GM12875 (cell line): Measurements from ENCODE around the gene GAB2.

Experiments
- H3K4me3 ChIP-seq: one replicate; pipeline ENCODE4 v1.5.1; 2011; ENCODE audit warnings: low read depth, low read length, control low read depth
- TF ChIP-seq, protein P1 (sequence below): IDR thresholded peaks from 2 replicates; pipeline ENCODE4 v1.5.1; 2011; ENCODE audit warnings: low read depth, mild to moderate bottlenecking, control low read depth, inconsistent platforms, low read length, moderate library complexity, borderline replicate concordance; ENCODE audit not compliant: insufficient read depth

GAB2 gene

DNA sequence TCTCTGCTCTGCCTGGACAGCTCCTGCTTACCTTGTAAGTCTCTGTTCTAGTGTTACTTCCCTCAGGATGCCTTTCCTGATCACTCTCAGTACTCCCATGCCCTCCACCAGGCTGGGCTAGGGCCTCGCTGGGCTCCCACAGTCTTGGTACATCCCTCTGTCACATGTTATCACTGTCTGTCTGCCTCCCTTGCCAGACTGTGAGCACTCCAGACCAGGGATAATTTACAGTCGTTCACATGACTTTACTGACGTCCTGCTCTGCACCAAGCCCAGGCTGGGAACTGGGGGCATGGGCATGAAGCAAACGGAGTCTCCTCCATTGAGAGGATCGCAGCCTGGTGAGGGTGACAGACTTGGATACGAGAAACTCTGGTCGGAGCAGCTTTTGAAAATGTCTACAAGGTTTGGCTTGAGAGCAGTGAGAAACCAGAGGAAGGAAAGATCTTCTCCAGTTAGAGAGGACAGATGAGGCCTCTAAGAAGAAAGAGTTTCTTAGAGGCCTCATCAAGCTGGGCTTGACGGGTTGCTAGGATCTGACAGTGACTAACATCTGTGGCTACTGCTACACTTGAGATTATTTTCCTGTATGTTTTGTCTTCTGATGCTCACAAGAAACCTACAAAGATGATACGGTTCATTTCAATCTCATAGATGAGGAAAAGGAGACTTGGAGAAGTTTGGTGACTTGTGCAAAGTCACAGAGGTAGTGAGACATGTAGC, 216.4 kb downstream of the GAB2 start:
- no peak overlapping the region for H3K4me3 ChIP-seq
- TF ChIP-seq, protein P1, sequence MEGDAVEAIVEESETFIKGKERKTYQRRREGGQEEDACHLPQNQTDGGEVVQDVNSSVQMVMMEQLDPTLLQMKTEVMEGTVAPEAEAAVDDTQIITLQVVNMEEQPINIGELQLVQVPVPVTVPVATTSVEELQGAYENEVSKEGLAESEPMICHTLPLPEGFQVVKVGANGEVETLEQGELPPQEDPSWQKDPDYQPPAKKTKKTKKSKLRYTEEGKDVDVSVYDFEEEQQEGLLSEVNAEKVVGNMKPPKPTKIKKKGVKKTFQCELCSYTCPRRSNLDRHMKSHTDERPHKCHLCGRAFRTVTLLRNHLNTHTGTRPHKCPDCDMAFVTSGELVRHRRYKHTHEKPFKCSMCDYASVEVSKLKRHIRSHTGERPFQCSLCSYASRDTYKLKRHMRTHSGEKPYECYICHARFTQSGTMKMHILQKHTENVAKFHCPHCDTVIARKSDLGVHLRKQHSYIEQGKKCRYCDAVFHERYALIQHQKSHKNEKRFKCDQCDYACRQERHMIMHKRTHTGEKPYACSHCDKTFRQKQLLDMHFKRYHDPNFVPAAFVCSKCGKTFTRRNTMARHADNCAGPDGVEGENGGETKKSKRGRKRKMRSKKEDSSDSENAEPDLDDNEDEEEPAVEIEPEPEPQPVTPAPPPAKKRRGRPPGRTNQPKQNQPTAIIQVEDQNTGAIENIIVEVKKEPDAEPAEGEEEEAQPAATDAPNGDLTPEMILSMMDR = no peak

DNA sequence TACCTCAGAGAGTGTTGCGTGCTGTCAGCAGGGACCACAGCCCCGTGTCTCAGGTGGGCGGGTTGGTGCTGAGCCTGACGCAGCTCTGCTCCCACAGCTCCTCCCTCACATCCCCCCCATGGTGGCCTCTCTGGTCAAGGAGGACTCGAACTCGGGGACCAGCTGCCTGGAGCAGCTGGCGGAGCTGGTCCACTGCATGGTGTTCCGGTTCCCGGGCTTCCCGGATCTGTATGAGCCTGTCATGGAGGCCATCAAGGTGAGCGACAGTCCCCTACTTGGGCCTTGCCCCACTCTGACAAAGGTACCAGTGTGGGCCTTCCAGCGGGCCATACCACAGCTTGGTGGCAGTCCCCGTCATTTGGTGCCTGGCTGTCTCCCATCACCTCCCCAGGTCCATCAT, 217.1 kb downstream of the GAB2 start:
- no peak overlapping the region for H3K4me3 ChIP-seq
- TF ChIP-seq, protein P1 = no peak

DNA sequence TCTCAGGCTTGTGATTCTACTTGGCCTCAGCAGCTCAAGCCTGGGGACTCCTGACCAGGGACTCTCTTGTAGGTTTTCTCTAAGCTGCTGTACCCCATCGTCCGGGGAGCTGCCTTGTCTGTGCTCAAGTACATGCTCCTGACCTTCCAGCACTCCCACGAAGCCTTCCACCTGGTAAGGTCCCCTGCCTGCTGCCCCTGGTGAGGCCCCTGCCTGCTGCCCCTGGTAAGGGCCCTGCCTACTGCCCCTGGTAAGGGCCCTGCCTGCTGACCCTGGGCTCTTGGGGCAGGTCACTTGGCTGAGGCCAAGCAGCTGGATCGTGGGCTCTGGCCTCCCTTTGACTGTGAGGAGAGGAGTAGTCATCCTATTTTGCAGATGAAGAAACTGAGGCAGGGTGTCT, 217.6 kb downstream of the GAB2 start:
- TF ChIP-seq, protein P1 = no peak
- no peak overlapping the region for H3K4me3 ChIP-seq

DNA sequence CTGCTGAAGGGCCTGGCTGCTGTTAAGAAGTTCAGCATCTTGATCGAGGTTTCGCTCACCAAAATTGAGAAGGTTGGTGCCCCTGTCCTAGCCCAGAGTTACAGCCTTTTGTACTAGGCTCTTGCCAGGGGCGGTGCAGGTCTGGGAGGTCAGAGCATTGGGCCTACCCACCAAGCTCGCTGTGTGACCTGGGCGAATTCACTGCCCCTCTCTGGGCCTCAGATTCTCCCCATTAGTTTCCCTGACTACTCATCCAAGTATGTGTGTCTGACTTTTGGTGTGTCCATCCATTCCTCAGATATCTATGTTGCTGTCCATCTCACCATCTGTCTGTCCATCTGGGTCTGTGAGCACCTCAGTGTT, 218.0 kb downstream of the GAB2 start:
- H3K4me3 ChIP-seq = no peak overlapping the region
- TF ChIP-seq, protein P1 = no peak

DNA sequence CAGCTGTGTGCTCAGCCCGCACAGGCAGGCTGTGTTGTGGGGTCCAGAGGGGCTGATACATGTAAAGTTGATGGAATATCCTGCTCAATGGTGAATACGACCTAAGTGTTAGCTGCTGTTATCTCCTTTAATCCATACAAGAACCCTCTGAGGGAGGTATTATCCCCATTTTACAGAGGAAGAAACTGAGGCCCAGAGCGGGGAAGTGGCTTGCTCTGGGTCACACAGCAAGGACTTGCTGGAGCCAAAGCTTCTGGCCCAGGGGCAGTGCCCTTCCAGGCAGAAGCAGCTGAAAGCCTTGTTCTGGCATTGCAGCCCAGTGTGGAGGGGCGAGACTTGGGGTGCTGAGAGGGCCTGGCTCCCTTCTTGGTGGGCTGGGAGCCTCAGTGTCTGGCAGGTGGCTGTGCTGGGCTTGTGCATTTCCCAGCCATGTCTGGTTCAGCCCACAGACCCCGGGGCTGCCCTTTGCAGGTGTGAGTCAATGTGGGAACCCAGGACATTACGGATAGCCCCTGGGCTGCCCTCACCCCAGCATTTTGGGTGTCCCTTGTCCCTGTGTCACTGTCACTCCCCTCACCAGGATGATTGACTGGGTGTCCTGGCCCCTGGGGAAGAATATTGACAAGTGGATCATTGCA, 218.5 kb downstream of the GAB2 start:
- H3K4me3 ChIP-seq = no peak overlapping the region
- TF ChIP-seq, protein P1 = no peak

DNA sequence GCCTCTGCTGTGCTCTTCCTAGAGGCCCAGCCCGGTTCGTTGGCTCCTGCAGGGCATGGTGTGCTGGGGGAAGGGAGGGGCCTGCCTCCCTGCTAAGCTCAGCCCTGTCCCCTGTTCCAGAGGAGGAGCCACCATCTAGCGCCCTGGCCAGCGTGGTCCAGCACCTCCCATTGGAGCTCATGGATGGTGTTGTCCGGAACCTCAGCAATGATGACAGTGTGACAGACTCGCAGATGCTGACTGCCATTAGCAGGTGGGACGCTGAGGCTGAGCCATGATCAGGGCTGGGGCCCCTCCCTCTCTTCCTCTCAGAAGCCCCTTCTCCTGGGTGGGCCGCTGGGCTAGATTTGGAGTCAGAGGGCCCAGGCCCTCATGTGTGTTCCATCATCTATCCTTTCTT, 219.8 kb downstream of the GAB2 start:
- H3K4me3 ChIP-seq = no peak overlapping the region
- TF ChIP-seq, protein P1 = no peak

DNA sequence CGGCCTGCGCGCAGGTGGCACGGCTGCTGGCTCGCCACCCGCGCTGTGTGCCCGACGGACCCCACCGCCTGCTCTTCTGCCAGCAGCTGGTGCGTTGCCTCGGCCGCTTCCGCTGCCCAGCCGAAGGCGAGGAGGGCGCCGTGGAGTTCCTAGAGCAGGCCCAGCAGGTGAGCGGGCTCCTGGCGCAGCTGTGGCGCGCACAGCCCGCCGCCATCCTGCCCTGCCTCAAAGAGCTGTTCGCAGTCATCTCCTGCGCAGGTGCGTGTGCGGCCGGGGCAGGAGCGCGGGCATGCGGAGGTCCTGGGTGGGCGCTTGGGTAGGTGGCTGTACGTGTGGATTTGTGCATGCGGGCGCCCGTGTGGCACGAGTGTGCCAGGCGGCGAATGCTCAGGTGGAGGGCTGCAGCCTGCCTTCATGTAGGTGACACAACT, 220.9 kb downstream of the GAB2 start:
- TF ChIP-seq, protein P1 = no peak
- H3K4me3 ChIP-seq = no peak overlapping the region
